Right cardiac atrium (tissue), 5 donors: Measurements from ENCODE around the gene PNO1. TPM values are rescaled to one million over a fixed set of nuclear protein-coding genes. Genes with fewer than 3 reads are reported as not detected.
A peak's percentile ranks its signal among the peaks of the same experiment; 100 is the strongest.

Experiments
- ATAC-seq, 2 donors: fragments of 200-7000 bp; cut with Tn5 transposase; one replicate each; pipeline versions ENCODE4 v1.8.0 to v1.9.1; 2020; ENCODE audit warnings: moderate library complexity in 2 of 2, mild to moderate bottlenecking in 1 of 2
- DNase-seq, 3 donors: peaks; one replicate each; pipeline ENCODE4 v3.0.0-alpha.2; 2020
- H3K27ac ChIP-seq: one replicate; pipeline ENCODE4 v1.5.1; 2013; ENCODE audit warnings: mild to moderate bottlenecking, low read length, control low read depth, moderate library complexity
- H3K27me3 ChIP-seq: one replicate; pipeline ENCODE4 v1.6.1; 2013; ENCODE audit not compliant: control insufficient read depth, insufficient read depth
- H3K4me1 ChIP-seq: one replicate; pipeline ENCODE4 v1.6.1; 2013; ENCODE audit warnings: low read length; ENCODE audit not compliant: control insufficient read depth, insufficient read depth
- H3K4me3 ChIP-seq: one replicate; pipeline ENCODE4 v1.5.1; 2013; ENCODE audit warnings: low read length, control low read depth
- H3K9me3 ChIP-seq: one replicate; pipeline ENCODE4 v1.6.1; 2013; ENCODE audit warnings: low read length; ENCODE audit not compliant: control insufficient read depth
- WGBS: extraction: QIAGEN DNeasy Blood & Tissue Kit; methylation state at CpG from one replicate; pipeline ENCODE4 v1.1.7; 2013; 5-methylcytosine and 5-hydroxymethylcytosine counted together
- intact Hi-C, 4 donors: fragments of 100-400 bp; cut with DNase I; formaldehyde crosslinking; loops; one replicate each; pipeline versions ENCODE4 v1.11.0 to v1.14.0; 2022 to 2023
- polyA plus RNA-seq: library from polyadenylated mRNA; stranded (reverse); fragments of 200-250 nt; gene quantifications from one replicate; pipeline ENCODE4 v1.2.3, GENCODE V29; 2013
- total RNA-seq, 4 donors: library from RNA; stranded (reverse); fragmentation: NEBNext Ultra II Directional; extraction: Animal tissue kit (Norgen Biotek cat#: 25700); gene quantifications; one replicate each; pipeline ENCODE4 v1.2.1, GENCODE V29; 2021
- donor health status: healthy with polysubstance abuse.
- donor health status: DM: no; HTN: yes; CAD: no.
- donor health status: DM: no; HTN: no; CAD: no.
- donor health status: DM: no; HTN: yes; CAD: no; lungs with severe emphysema.
- donor health status: DM: yes; HTN: yes; CAD: no.

Gene PNO1
- total and polyA plus RNA-seq, 5 donors: 7.0 to 15.8 (median 8.3) TPM

DNA sequence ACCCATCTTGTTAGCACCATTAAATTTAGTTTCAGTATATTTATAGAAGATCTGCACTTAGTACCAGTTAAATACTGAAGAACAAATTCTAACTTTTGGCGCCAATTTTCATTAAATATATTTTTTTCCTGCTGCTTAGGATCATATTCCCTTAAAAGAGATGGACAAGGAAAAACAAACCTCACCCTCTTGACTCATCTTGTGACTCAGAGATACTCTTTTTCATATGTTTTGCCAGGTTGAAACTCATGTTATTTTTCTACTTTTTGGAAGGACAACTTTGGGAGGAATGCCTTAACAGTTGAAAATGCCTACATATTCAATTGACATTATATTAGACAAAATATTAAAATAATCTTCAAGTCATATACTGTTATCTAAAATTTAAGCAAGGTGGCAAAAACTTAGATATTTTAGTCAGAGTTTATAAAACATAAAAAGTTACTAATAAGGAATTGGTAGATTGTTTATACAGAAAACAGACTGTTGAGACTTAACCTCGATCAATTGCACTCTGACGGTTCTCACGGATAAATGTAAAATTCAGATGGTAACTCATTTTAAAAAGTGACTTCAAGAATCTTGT, 36.2 kb downstream of the PNO1 start:
- ATAC-seq (peak in 1 of 2 donors; percentile 34), DNase-seq (no peak)
- intact Hi-C loops: loop anchor here in 1 of 4 donors (10.0 kb wide), 1 partner anchor 91 kb away; no protein-coding TSS in a partner anchor
- no peak overlapping the region for H3K4me3 ChIP-seq
- H3K9me3 ChIP-seq: no peaks in the 10 kb centered on the region
- WGBS: 93% methylated on average over 4 of the region's 4 CpGs
- no peaks in the 10 kb centered on the region for H3K27me3 ChIP-seq
- H3K4me1 ChIP-seq: no peaks in the 10 kb centered on the region
- no peak overlapping the region for H3K27ac ChIP-seq

- DNase-seq: no peak
- no peaks in the 10 kb centered on the region for H3K4me1 ChIP-seq
- no peak overlapping the region for H3K4me3 ChIP-seq
- intact Hi-C loops: loop anchor here in 1 of 4 donors (10.0 kb wide), 1 partner anchor 90 kb away; no protein-coding TSS in a partner anchor
- no peak overlapping the region for H3K27ac ChIP-seq
- no peaks in the 10 kb centered on the region for H3K9me3 ChIP-seq
- no peak for ATAC-seq
- no peaks in the 10 kb centered on the region for H3K27me3 ChIP-seq
Measured at GRCh38 chr2:68195096-68195495, 37.4 kb downstream of the PNO1 start.

GRCh38 chr2:68196120-68196716, 38.5 kb downstream of the PNO1 start:
- DNase-seq (peak in 2 of 3 donors; percentile 32 to 55), ATAC-seq (no peak)
- H3K4me3 ChIP-seq: no peak overlapping the region
- intact Hi-C loops: loop anchor here in 1 of 4 donors (10.0 kb wide), 1 partner anchor 89 kb away; no protein-coding TSS in a partner anchor
- no peaks in the 10 kb centered on the region for H3K9me3 ChIP-seq
- no peak overlapping the region for H3K27ac ChIP-seq
- 42% methylated on average over 4 of the region's 4 CpGs for WGBS
- no peaks in the 10 kb centered on the region for H3K27me3 ChIP-seq
- no peaks in the 10 kb centered on the region for H3K4me1 ChIP-seq

DNA sequence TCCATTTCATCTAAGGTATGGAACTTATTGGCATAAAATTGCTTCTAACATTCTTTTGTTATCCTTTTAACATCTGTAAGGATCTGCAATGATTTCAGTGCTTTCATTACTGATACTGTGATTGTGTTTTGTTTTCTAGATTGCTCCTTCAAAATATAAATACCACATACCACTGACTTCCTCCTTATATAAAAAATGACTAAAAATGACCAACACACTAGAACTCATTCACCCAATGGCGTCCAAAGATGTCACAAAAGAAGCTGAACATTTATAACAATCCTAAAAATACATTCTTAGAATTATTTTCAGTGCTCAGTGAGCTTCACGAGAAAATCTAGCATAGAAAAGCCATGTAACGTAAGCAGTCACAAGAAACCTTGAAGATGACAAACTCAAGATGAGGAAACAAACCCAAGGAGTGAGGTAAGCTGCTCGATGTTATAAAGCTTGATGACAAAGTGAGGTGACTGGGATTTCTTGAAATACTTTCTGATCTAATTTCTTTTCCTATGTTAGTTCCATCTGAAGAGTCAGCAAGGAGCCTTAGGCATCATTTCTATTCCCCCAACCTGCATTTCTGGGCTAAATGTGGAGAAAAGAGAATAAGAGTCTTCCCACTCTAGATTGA, 42.6 kb downstream of the PNO1 start:
- 85% methylated on average over 4 of the region's 4 CpGs for WGBS
- Histone ChIP-seq H3K27me3 (no peaks in the 10 kb centered on the region), H3K4me3 (no peak overlapping the region), H3K4me1 (no peaks in the 10 kb centered on the region), H3K27ac (no peak overlapping the region), H3K9me3 (no peaks in the 10 kb centered on the region)
- no peak for DNase-seq
- ATAC-seq: no peak
- intact Hi-C loops: no loop called here

DNA sequence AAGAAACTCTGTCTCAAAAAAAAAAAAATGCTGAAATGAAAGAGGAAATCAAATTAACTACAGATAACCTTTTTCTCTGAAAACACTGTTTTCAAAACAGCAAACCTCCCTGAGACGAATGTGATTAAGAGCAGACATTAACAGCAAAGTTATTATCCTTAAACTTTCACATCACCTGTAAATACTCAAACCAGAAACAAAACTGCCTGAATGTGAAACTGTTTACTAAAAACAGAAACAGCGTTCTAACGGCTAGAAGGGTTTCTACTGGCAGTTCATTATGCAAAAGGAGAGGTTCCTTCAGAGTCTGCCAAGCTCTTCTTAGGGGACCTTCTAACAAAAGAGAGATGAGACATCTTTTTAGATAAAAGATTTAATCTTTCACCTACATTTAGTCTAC, 45.9 kb downstream of the PNO1 start:
- H3K27me3 ChIP-seq: no peaks in the 10 kb centered on the region
- 43% methylated on average over 3 of the region's 3 CpGs for WGBS
- DNase-seq (no peak), ATAC-seq (no peak)
- intact Hi-C loops: no loop called here
- peaks cover 3% of the 10 kb centered on the region for H3K4me1 ChIP-seq
- H3K4me3 ChIP-seq: no peak overlapping the region
- no peak overlapping the region for H3K27ac ChIP-seq
- H3K9me3 ChIP-seq: no peaks in the 10 kb centered on the region

DNA sequence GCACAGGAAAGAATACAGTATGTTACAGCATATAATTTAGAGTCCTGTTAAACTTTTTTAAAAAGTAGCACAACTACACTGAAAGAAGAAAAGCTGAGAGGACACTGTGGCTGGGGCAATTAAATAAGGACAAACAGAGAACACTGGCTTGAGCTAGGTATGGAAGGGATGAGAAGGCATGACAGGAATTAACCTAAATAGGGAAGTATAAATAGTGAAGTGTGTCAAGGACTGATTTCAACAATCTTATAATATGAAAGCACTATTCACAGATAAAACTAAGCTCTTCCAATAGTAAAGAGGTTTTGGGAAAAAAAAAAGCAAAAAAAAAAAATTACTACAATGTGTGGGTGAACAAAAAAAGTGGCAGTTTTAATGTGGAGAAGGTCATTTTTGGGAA, 49.1 kb downstream of the PNO1 start:
- Histone ChIP-seq H3K27me3 (no peaks in the 10 kb centered on the region), H3K4me1 (peaks cover 3% of the 10 kb centered on the region), H3K27ac (no peak overlapping the region), H3K4me3 (no peak overlapping the region), H3K9me3 (no peaks in the 10 kb centered on the region)
- no peak for DNase-seq
- intact Hi-C loops: no loop called here
- ATAC-seq: no peak

- 90% methylated on average over 5 of the region's 5 CpGs for WGBS
- intact Hi-C loops: no loop called here
- Histone ChIP-seq H3K4me3 (no peak overlapping the region), H3K9me3 (no peaks in the 10 kb centered on the region), H3K27me3 (no peaks in the 10 kb centered on the region), H3K27ac (no peak overlapping the region), H3K4me1 (peaks cover 4% of the 10 kb centered on the region)
- DNase-seq (no peak), ATAC-seq (no peak)
Measured at GRCh38 chr2:68214381-68214780, 56.7 kb downstream of the PNO1 start.

DNA sequence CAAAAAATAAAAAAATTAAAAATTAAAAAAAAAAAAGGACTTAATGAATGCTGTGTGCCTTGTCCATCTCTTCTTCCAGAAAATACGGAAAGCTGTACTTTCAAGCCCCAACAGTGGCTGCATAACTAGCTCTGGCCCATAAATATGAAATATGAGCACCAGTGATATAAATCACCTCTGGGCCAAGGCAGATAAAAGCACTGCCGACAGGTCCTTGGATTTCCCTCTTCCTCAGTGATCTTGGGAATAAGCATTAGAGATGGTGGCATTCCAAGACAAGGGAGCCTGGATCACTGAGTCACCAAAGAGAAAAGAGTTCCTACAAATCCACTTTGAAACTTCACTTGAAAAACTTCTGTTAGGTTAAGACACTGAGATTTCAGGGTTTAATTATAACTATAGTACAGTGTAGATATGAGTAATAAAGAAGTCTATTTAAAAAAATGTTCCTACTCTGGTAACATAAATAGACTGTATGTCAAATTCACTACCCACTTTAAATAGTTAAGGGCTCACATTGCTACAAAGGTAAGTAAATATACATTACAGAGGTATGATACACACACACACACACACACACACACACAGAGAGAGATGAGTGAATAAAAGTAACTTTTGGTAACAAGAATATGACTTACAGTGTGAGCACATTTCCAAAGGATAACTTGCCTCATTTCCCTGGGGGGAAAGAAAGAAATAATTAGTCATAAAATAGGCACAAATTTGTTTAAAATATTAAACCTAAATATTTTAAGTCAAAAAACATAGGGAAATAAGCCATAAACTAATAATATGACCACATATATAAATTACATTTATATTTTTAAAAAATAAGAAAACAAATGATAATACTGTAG, 59.0 kb downstream of the PNO1 start:
- DNase-seq (no peak), ATAC-seq (peak in 1 of 2 donors; percentile 40)
- intact Hi-C loops: no loop called here
- Histone ChIP-seq H3K4me3 (no peak overlapping the region), H3K9me3 (no peaks in the 10 kb centered on the region), H3K27me3 (no peaks in the 10 kb centered on the region), H3K4me1 (peaks cover 4% of the 10 kb centered on the region), H3K27ac (no peak overlapping the region)
- WGBS: 43% methylated on average over 2 of the region's 2 CpGs

GRCh38 chr2:68217729-68218128, 60.0 kb downstream of the PNO1 start:
- intact Hi-C loops: no loop called here
- H3K4me3 ChIP-seq: no peak overlapping the region
- no peaks in the 10 kb centered on the region for H3K9me3 ChIP-seq
- no peak overlapping the region for H3K27ac ChIP-seq
- ATAC-seq (no peak), DNase-seq (no peak)
- H3K27me3 ChIP-seq: no peaks in the 10 kb centered on the region
- WGBS: 38% methylated on average over 3 of the region's 3 CpGs
- H3K4me1 ChIP-seq: peaks cover 4% of the 10 kb centered on the region

GRCh38 chr2:68218343-68218901, 60.7 kb downstream of the PNO1 start:
- Histone ChIP-seq H3K27ac (no peak overlapping the region), H3K4me1 (peaks cover 7% of the 10 kb centered on the region), H3K4me3 (no peak overlapping the region), H3K27me3 (no peaks in the 10 kb centered on the region), H3K9me3 (no peaks in the 10 kb centered on the region)
- DNase-seq (no peak), ATAC-seq (no peak)
- 16% methylated on average over 1 of the region's 1 CpG for WGBS
- intact Hi-C loops: no loop called here
